Measurements from ENCODE around the gene VSIG10.
"Not testable (repeated sequence)": the region's sequence is repeated elsewhere in the genome, so short reads cannot be mapped to it uniquely, and the experiment has no call there.

VSIG10 gene, protein sequence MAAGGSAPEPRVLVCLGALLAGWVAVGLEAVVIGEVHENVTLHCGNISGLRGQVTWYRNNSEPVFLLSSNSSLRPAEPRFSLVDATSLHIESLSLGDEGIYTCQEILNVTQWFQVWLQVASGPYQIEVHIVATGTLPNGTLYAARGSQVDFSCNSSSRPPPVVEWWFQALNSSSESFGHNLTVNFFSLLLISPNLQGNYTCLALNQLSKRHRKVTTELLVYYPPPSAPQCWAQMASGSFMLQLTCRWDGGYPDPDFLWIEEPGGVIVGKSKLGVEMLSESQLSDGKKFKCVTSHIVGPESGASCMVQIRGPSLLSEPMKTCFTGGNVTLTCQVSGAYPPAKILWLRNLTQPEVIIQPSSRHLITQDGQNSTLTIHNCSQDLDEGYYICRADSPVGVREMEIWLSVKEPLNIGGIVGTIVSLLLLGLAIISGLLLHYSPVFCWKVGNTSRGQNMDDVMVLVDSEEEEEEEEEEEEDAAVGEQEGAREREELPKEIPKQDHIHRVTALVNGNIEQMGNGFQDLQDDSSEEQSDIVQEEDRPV

GRCh38 chr12:118103601-118104382 lies at the start of gene VSIG10:
VSIG10 (minus strand) TSS chr12:118104011; CDS start chr12:118103671, 340 bp downstream.
- peak within 1 kb of the TSS; percentile 28 for H3K27ac ChIP-seq
- DNase-seq (ENCODE audit: low read depth, low spot score), result no peak

- H3K27ac ChIP-seq, result no peak overlapping the region
- no peak for DNase-seq (ENCODE audit: low read depth, low spot score)
Observed at GRCh38 chr12:118151755-118152154, 47.9 kb upstream of the VSIG10 start.

DNA sequence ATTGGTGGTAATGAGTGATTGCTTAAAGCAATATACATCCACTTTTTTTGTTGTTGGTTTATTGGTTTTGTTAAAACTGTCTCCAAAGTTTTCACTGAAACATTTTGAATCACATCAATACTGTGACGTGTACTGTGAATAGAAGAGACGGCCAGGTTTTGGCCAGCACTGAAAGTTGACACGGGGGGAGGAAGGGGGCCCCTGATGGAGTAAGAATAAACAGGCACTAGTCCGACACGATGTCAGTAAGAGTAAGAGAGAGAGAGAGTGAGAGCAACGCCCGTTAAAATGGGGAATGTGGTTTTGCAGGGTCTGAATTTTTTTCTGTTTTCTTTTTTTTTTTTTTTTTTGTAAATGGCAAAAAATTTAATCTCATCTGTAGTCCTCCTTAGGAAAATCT lies 46.8 kb upstream of the VSIG10 start:
- no peak overlapping the region for H3K27ac ChIP-seq
- DNase-seq (ENCODE audit: low read depth, low spot score), result no peak

DNA sequence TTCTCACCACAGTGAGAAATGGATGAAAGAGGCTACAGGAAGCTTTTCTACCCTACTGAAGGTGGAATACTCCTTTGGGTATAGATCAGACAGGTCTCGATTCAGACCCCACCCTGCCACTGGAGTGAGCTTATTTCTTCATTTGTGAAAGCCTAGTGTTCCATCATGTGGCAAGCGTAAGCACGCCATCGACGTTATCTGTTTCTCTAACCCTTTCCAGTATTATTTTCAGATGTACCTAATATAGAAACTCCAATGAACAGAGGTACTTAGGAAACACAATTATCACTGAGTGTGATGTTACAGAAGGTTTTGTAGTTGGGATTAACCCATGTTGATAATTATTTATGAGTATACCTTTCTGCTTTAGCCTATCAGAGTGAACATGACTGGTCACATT lies 44.5 kb upstream of the VSIG10 start:
- no peak for DNase-seq (ENCODE audit: low read depth, low spot score)
- H3K27ac ChIP-seq, result no peak overlapping the region

- DNase-seq (ENCODE audit: low read depth, low spot score), result no peak
- no peak overlapping the region for H3K27ac ChIP-seq
Observed at GRCh38 chr12:118145798-118146156, 42.0 kb upstream of the VSIG10 start.

- H3K27ac ChIP-seq, result no peak overlapping the region
- no peak for DNase-seq (ENCODE audit: low read depth, low spot score)
Observed at GRCh38 chr12:118145113-118145797, 41.4 kb upstream of the VSIG10 start.

DNA sequence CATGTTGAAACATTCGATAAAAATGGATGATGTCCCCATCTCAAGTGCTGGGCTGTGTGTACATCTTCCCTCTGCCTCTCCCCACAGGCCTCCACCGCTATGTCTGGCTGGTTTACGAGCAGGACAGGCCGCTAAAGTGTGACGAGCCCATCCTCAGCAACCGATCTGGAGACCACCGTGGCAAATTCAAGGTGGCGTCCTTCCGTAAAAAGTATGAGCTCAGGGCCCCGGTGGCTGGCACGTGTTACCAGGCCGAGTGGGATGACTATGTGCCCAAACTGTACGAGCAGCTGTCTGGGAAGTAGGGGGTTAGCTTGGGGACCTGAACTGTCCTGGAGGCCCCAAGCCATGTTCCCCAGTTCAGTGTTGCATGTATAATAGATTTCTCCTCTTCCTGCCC lies 40.7 kb upstream of the VSIG10 start:
- no peak overlapping the region for H3K27ac ChIP-seq
- no peak for DNase-seq (ENCODE audit: low read depth, low spot score)

GRCh38 chr12:118140825-118141224 lies 37.0 kb upstream of the VSIG10 start:
- no peak overlapping the region for H3K27ac ChIP-seq
- no peak for DNase-seq (ENCODE audit: low read depth, low spot score)

DNA sequence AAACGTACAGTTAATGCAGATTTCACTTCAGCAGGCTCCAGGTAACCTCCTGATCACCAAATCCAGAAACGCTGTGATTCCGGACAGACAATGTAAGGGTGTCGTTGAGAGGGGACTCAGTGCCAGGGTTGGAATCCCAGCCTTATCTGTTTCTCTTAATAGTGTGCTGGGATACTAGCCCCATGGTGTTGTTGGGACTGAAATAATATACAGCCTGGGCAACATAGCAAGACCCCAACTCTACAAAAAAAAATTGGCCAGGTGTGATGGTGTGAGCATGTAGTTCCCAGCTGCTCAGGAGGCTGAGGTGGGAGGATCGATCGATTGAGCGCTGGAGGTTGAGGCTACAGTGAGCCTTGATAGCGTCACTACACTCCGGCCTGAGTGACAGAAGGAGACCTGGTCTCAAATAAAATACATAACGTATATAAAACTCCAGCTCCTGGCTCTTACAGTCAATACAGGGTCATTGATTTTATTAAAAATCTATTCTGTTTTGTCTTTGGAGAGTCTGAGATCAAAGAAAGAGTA lies 33.4 kb upstream of the VSIG10 start:
- H3K27ac ChIP-seq, result no peak overlapping the region

GRCh38 chr12:118136559-118137003 lies 32.8 kb upstream of the VSIG10 start:
- no peak for DNase-seq (ENCODE audit: low read depth, low spot score)
- peak overlapping the region; percentile 26 for H3K27ac ChIP-seq

More for the DNA sequence above, 33.4 kb upstream of the VSIG10 start:
- DNase-seq (ENCODE audit: low read depth, low spot score), result no peak

GRCh38 chr12:118135788-118136558 lies 32.2 kb upstream of the VSIG10 start, which contains the start of gene PEBP1:
PEBP1 (plus strand) TSS chr12:118136124; CDS start chr12:118136210, 86 bp downstream.
- peak within 1 kb of the TSS; percentile 26 for H3K27ac ChIP-seq
- peak; percentile 52 for DNase-seq (ENCODE audit: low read depth, low spot score)

DNA sequence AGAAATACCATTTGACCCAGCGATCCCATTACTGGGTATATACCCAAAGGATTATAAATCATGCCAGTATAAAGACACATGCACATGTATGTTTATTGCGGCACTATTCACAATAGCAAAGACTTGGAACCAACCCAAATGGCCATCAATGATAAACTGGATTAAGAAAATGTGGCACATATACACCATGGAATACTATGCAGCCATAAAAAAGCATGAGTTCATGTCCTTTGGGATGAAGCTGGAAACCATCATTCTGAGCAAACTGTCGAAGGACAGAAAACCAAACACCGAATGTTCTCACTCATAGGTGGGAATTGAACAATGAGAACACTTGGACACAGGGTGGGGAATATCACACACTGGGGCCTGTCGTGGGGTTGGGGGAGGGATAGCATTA lies 25.6 kb upstream of the VSIG10 start:
- not testable (repeated sequence) for DNase-seq (ENCODE audit: low read depth, low spot score); H3K27ac ChIP-seq

- DNase-seq (ENCODE audit: low read depth, low spot score), result no peak
Observed at GRCh38 chr12:118127867-118128266, 24.1 kb upstream of the VSIG10 start.

GRCh38 chr12:118126119-118126757 lies 22.4 kb upstream of the VSIG10 start:
- no peak overlapping the region for H3K27ac ChIP-seq
- no peak for DNase-seq (ENCODE audit: low read depth, low spot score)

More at GRCh38 chr12:118127867-118128266, 24.1 kb upstream of the VSIG10 start:
- H3K27ac ChIP-seq, result no peak overlapping the region

GRCh38 chr12:118125743-118126118 lies 21.9 kb upstream of the VSIG10 start:
- H3K27ac ChIP-seq, result no peak overlapping the region
- no peak for DNase-seq (ENCODE audit: low read depth, low spot score)

DNA sequence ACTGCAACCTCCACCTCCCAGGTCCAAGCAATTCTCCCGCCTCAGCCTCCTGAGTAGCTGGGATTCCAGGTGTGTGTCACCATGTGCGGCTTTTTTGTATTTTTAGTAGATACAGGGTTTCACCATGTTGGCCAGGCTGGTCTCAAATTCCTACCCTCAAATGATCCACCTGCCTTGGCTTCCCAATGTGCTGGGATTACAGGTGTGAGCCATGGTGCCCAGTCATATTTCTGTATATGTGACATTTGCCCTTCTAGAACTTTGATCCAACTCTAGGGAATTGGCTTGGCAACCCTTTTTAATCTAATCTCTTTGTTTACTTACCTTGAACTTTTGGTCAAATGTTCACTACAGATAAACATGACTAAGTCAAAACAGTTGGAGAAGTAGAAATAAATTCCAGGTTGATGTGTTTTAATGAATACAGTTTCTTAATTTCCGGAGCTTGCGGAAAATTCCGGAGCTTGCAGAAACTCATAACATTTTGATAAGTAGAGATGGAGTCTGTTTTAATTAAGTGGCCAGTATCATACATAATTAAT lies 20.6 kb upstream of the VSIG10 start:
- no peak overlapping the region for H3K27ac ChIP-seq
- no peak for DNase-seq (ENCODE audit: low read depth, low spot score)

GRCh38 chr12:118122264-118122663 lies 18.5 kb upstream of the VSIG10 start:
- no peak overlapping the region for H3K27ac ChIP-seq
- DNase-seq (ENCODE audit: low read depth, low spot score), result no peak

DNA sequence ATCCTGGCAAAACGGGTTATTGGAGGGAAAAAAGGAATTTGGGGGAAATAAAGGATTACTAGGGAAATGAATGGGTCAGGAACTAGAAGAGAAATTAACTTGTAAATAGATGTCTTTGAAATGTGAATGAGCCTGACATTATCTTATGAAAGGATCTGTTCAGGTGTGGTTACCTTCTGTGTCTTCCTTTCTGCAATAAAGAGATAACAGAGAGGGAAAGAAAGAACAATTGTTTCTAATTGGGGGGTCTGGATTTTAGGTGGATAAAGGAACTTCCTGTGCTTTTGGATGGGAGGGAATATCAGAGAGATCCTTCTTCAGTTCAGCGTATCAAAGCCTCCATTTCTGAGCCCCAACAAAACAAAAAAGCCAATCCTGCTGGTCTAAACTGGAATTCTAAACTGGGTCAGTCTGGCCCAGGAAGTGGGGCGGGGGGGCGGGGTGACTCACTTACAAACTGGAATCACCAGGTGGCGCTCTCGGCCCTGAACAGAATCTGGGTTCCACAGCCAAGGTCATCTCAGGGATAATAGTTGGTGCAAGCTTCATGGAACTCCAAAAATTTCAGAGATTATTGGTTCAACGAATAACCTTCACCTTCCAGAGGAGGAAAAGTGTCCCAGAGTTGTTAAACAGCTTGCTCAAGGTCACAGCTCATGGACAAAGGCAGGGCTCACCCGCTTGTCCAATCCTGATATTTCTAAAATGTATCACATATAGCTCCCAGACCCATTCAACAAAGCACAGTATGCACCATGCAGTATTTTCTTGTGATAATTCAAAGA lies 17.0 kb upstream of the VSIG10 start:
- no peak overlapping the region for H3K27ac ChIP-seq

More for the DNA sequence above, 17.0 kb upstream of the VSIG10 start:
- no peak for DNase-seq (ENCODE audit: low read depth, low spot score)

Data from epithelial cell of prostate (primary cell).